GM23338 (cell line): ENCODE data around the gene ISL2. TPM values are rescaled to one million over a fixed set of nuclear protein-coding genes. Genes with fewer than 3 reads are reported as not detected.

Source experiments
- ATAC-seq: fragments of 200-7000 bp; cut with Tn5 transposase; 3 replicates; pipeline ENCODE4 v1.9.1; 2020
- DNase-seq: peaks from one replicate; pipeline ENCODE4 v3.0.0-alpha.2; 2015; ENCODE audit warnings: low spot score
- H2AFZ ChIP-seq: fragments of 200-600 bp; sonication (generic); 2 replicates; pipeline ENCODE4 v1.8.0; 2016; ENCODE audit warnings: antibody characterized with exemption, mild to moderate bottlenecking, moderate library complexity
- H3F3A ChIP-seq: fragments of 200-600 bp; sonication (generic); replicated peaks from 2 replicates; pipeline ENCODE4 v1.8.0; 2017; ENCODE audit warnings: antibody characterized with exemption, mixed run types, low read depth
- H3K27ac ChIP-seq: fragments of 200-600 bp; sonication (generic); 2 replicates; pipeline ENCODE4 v1.6.1; 2016; ENCODE audit warnings: low read depth
- H3K27me3 ChIP-seq: fragments of 200-600 bp; sonication (generic); 2 replicates; pipeline ENCODE4 v1.8.0; 2016; ENCODE audit warnings: mild to moderate bottlenecking, mixed run types, moderate library complexity; ENCODE audit not compliant: insufficient read depth
- H3K36me3 ChIP-seq: fragments of 200-600 bp; sonication (generic); 2 replicates; pipeline ENCODE4 v1.8.0; 2016; ENCODE audit warnings: mild to moderate bottlenecking; ENCODE audit not compliant: insufficient read depth
- H3K4me1 ChIP-seq: fragments of 200-600 bp; sonication (generic); 2 replicates; pipeline ENCODE4 v1.8.0; 2016; ENCODE audit warnings: mild to moderate bottlenecking, moderate library complexity; ENCODE audit not compliant: insufficient read depth
- H3K4me2 ChIP-seq: fragments of 200-600 bp; sonication (generic); 2 replicates; pipeline ENCODE4 v1.7.1; 2017; ENCODE audit warnings: mixed run types
- H3K4me3 ChIP-seq: fragments of 200-600 bp; sonication (generic); 2 replicates; pipeline ENCODE4 v1.6.1; 2016; ENCODE audit warnings: mixed run types
- H3K79me2 ChIP-seq: fragments of 200-600 bp; sonication (generic); replicated peaks from 2 replicates; pipeline ENCODE4 v1.8.0; 2017; ENCODE audit warnings: mild to moderate bottlenecking; ENCODE audit not compliant: insufficient read depth
- H3K9me2 ChIP-seq: fragments of 200-600 bp; sonication (generic); 2 replicates; pipeline ENCODE4 v1.8.0; 2017; ENCODE audit not compliant: insufficient read depth
- H4K20me1 ChIP-seq: fragments of 200-600 bp; sonication (generic); replicated peaks from 2 replicates; pipeline ENCODE4 v1.8.0; 2017; ENCODE audit warnings: mild to moderate bottlenecking; ENCODE audit not compliant: insufficient read depth
- H3K27ac Mint-ChIP-seq: 2 replicates; pipeline ENCODE4 v1.8.0; 2020; ENCODE audit warnings: inconsistent platforms, mild to moderate bottlenecking, moderate library complexity, mixed read lengths
- H3K27me3 Mint-ChIP-seq: 3 replicates; pipeline ENCODE4 v1.8.0; 2022; ENCODE audit warnings: low read depth, mild to moderate bottlenecking, moderate library complexity, mixed read lengths, inconsistent platforms; ENCODE audit not compliant: insufficient read depth, poor library complexity
- H3K36me3 Mint-ChIP-seq: 3 replicates; pipeline ENCODE4 v1.8.0; 2021; ENCODE audit warnings: low read depth, mild to moderate bottlenecking, inconsistent platforms, moderate library complexity, mixed read lengths
- H3K4me1 Mint-ChIP-seq: 3 replicates; pipeline ENCODE4 v1.8.0; 2020; ENCODE audit warnings: mild to moderate bottlenecking, inconsistent platforms, mixed read lengths
- H3K4me3 Mint-ChIP-seq: 3 replicates; pipeline ENCODE4 v1.8.0; 2021; ENCODE audit warnings: moderate library complexity, mild to moderate bottlenecking, inconsistent platforms, mixed read lengths
- H3K9me3 Mint-ChIP-seq: 3 replicates; pipeline ENCODE4 v1.8.0; 2020; ENCODE audit warnings: moderate library complexity, mild to moderate bottlenecking, inconsistent platforms, mixed read lengths
- CREB1 ChIP-seq: fragments of 250-450 bp; sonication (Bioruptor Pico); IDR thresholded peaks from 2 replicates; pipeline ENCODE4 v1.5.0; 2020; ENCODE audit warnings: low read depth, mild to moderate bottlenecking, moderate library complexity
- EZH2 ChIP-seq: fragments of 200-600 bp; sonication (generic); IDR thresholded peaks from one replicate; pipeline ENCODE4 v1.8.0; 2017; ENCODE audit warnings: antibody characterized with exemption, mild to moderate bottlenecking, low read depth; ENCODE audit not compliant: unreplicated experiment
- EZH2phosphoT487 ChIP-seq: fragments of 200-600 bp; sonication (generic); IDR thresholded peaks from one replicate; pipeline ENCODE4 v1.8.1; 2018; ENCODE audit warnings: antibody characterized with exemption; ENCODE audit not compliant: unreplicated experiment
- NANOG ChIP-seq: IDR thresholded peaks from 2 replicates; pipeline ENCODE4 v1.6.1; 2016; ENCODE audit warnings: antibody characterized with exemption, borderline replicate concordance
- POLR2AphosphoS5 ChIP-seq: IDR thresholded peaks from 2 replicates; pipeline ENCODE4 v1.6.1; 2016; ENCODE audit warnings: antibody characterized with exemption, low read depth
- ZNF114 ChIP-seq: fragments of 250-450 bp; sonication (Bioruptor Pico); IDR thresholded peaks from 2 replicates; pipeline ENCODE4 v1.5.0; 2020; ENCODE audit warnings: mild to moderate bottlenecking, moderate library complexity
- ZNF331 ChIP-seq: fragments of 250-450 bp; sonication (Bioruptor Pico); IDR thresholded peaks from 2 replicates; pipeline ENCODE4 v1.5.0; 2020; ENCODE audit warnings: low read depth, mild to moderate bottlenecking, moderate library complexity
- ZNF462 ChIP-seq: fragments of 250-450 bp; sonication (Bioruptor Pico); IDR thresholded peaks from 2 replicates; pipeline ENCODE4 v1.5.0; 2020; ENCODE audit warnings: mild to moderate bottlenecking, moderate library complexity
- polyA plus RNA-seq: library from polyadenylated mRNA; unstranded; fragments of >200 nt; fragmentation: Nextera tagmentation; extraction: Ambion mirVana; gene quantifications from 2 replicates; pipeline ENCODE4 v1.2.1, GENCODE V29; 2016
- total RNA-seq: library from RNA; depleted of rRNA; stranded (reverse); fragments of >200 nt; shearing (Covaris generic); gene quantifications from 2 replicates; pipeline ENCODE4 v1.2.3, GENCODE V29; 2014
- TF ChIP-seq, protein P1 (sequence below): IDR thresholded peaks from 2 replicates; pipeline ENCODE4 v1.6.1; 2016; ENCODE audit warnings: antibody characterized with exemption
- TF ChIP-seq, protein P2 (sequence below): IDR thresholded peaks from one replicate; pipeline ENCODE4 v1.6.1; 2018; ENCODE audit warnings: antibody characterized with exemption; ENCODE audit not compliant: unreplicated experiment
- TF ChIP-seq, protein P3 (sequence below), 2 experiments: fragments of 200-600 bp in 1 of 2; sonication (generic) in 1 of 2; conservative IDR thresholded peaks; 2 replicates each; pipeline versions ENCODE4 v1.5.1 to v1.6.1; 2016 to 2017; ENCODE audit warnings: antibody characterized with exemption in 2 of 2, low read depth in 2 of 2, mild to moderate bottlenecking in 2 of 2, moderate library complexity in 1 of 2

The ISL2 gene
- total and polyA plus RNA-seq, 2 experiments from 2014 or later: 0.65 to 2.7 TPM

GRCh38 chr15:76345583-76345879 lies 9.0 kb downstream of the ISL2 start:
- Histone ChIP-seq H3K27ac (no peak overlapping the region), H3K4me3 (peak overlapping the region; percentile 68), H4K20me1 (peaks cover 28% of the 10 kb centered on the region), H3K4me1 (peaks cover 35% of the 10 kb centered on the region), H3K9me2 (no peaks in the 10 kb centered on the region), H3K36me3 (no peaks in the 10 kb centered on the region), H3K79me2 (no peaks in the 10 kb centered on the region), H2AFZ (peak overlapping the region; percentile 72; the same call in 1 of the 2 replicates), H3K27me3 (peaks cover 100% of the 10 kb centered on the region), H3K4me2 (peak overlapping the region; percentile 91), H3F3A (peaks cover 4% of the 10 kb centered on the region)
- H3K9me3 Mint-ChIP-seq: peaks cover 8% of the 10 kb centered on the region; the same call in 2 of the 3 replicates
- DNase-seq (no peak), ATAC-seq (no peak)
- H3K4me3 Mint-ChIP-seq: peak overlapping the region; percentile 68
- H3K27me3 Mint-ChIP-seq: peaks cover 85% of the 10 kb centered on the region
- peaks cover 29% of the 10 kb centered on the region for H3K4me1 Mint-ChIP-seq
- H3K27ac Mint-ChIP-seq: no peak overlapping the region
- TF ChIP-seq POLR2AphosphoS5: no peak
- TF ChIP-seq, protein P1, sequence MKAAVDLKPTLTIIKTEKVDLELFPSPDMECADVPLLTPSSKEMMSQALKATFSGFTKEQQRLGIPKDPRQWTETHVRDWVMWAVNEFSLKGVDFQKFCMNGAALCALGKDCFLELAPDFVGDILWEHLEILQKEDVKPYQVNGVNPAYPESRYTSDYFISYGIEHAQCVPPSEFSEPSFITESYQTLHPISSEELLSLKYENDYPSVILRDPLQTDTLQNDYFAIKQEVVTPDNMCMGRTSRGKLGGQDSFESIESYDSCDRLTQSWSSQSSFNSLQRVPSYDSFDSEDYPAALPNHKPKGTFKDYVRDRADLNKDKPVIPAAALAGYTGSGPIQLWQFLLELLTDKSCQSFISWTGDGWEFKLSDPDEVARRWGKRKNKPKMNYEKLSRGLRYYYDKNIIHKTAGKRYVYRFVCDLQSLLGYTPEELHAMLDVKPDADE: no peak
- no peak for TF ChIP-seq EZH2phosphoT487
- TF ChIP-seq, protein P2, sequence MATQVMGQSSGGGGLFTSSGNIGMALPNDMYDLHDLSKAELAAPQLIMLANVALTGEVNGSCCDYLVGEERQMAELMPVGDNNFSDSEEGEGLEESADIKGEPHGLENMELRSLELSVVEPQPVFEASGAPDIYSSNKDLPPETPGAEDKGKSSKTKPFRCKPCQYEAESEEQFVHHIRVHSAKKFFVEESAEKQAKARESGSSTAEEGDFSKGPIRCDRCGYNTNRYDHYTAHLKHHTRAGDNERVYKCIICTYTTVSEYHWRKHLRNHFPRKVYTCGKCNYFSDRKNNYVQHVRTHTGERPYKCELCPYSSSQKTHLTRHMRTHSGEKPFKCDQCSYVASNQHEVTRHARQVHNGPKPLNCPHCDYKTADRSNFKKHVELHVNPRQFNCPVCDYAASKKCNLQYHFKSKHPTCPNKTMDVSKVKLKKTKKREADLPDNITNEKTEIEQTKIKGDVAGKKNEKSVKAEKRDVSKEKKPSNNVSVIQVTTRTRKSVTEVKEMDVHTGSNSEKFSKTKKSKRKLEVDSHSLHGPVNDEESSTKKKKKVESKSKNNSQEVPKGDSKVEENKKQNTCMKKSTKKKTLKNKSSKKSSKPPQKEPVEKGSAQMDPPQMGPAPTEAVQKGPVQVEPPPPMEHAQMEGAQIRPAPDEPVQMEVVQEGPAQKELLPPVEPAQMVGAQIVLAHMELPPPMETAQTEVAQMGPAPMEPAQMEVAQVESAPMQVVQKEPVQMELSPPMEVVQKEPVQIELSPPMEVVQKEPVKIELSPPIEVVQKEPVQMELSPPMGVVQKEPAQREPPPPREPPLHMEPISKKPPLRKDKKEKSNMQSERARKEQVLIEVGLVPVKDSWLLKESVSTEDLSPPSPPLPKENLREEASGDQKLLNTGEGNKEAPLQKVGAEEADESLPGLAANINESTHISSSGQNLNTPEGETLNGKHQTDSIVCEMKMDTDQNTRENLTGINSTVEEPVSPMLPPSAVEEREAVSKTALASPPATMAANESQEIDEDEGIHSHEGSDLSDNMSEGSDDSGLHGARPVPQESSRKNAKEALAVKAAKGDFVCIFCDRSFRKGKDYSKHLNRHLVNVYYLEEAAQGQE: no peak
- no peak for TF ChIP-seq NANOG
- no peak for TF ChIP-seq ZNF114 (CRISPR knock-in tag)
- no peak for TF ChIP-seq ZNF462 (CRISPR knock-in tag)
- TF ChIP-seq, protein P3, sequence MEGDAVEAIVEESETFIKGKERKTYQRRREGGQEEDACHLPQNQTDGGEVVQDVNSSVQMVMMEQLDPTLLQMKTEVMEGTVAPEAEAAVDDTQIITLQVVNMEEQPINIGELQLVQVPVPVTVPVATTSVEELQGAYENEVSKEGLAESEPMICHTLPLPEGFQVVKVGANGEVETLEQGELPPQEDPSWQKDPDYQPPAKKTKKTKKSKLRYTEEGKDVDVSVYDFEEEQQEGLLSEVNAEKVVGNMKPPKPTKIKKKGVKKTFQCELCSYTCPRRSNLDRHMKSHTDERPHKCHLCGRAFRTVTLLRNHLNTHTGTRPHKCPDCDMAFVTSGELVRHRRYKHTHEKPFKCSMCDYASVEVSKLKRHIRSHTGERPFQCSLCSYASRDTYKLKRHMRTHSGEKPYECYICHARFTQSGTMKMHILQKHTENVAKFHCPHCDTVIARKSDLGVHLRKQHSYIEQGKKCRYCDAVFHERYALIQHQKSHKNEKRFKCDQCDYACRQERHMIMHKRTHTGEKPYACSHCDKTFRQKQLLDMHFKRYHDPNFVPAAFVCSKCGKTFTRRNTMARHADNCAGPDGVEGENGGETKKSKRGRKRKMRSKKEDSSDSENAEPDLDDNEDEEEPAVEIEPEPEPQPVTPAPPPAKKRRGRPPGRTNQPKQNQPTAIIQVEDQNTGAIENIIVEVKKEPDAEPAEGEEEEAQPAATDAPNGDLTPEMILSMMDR (conservative IDR thresholded peaks at IDR 0.05; ENCODE audit: low read depth in 2 of 2): no peak
- TF ChIP-seq CREB1 (CRISPR knock-in tag): no peak
- TF ChIP-seq EZH2: no peak
- TF ChIP-seq ZNF331 (CRISPR knock-in tag): no peak
- no peaks in the 10 kb centered on the region; the same call in 2 of the 3 replicates for H3K36me3 Mint-ChIP-seq
